Spinal cord (tissue), 10 donors: Measurements from ENCODE around the gene AFF1. TPM values are rescaled to one million over a fixed set of nuclear protein-coding genes. Genes with fewer than 3 reads are reported as not detected.
A peak's percentile ranks its signal among the peaks of the same experiment; 100 is the strongest.
"Not testable (repeated sequence)": the region's sequence is repeated elsewhere in the genome, so short reads cannot be mapped to it uniquely, and the experiment has no call there.

Experiments
- DNase-seq, 6 donors: peaks; one replicate each; pipeline versions ENCODE4 v3.0.0 to v3.0.0-alpha.2; 2013 to 2015; ENCODE audit warnings: low spot score in 6 of 6, low read depth in 4 of 6
- H3K27ac ChIP-seq: one replicate; pipeline ENCODE4 v1.5.1; 2013; ENCODE audit warnings: low read depth, low read length, control low read depth
- H3K27me3 ChIP-seq: one replicate; pipeline ENCODE4 v1.6.1; 2013; ENCODE audit warnings: low read length; ENCODE audit not compliant: control insufficient read depth, insufficient read depth
- H3K36me3 ChIP-seq: one replicate; pipeline ENCODE4 v1.6.1; 2013; ENCODE audit warnings: low read length; ENCODE audit not compliant: control insufficient read depth, insufficient read depth
- H3K4me1 ChIP-seq: one replicate; pipeline ENCODE4 v1.6.1; 2013; ENCODE audit warnings: low read length; ENCODE audit not compliant: control insufficient read depth, insufficient read depth
- H3K4me3 ChIP-seq: one replicate; pipeline ENCODE4 v1.5.1; 2013; ENCODE audit warnings: low read depth, low read length, control low read depth
- H3K9me3 ChIP-seq: one replicate; pipeline ENCODE4 v1.6.1; 2013; ENCODE audit warnings: low read length; ENCODE audit not compliant: control insufficient read depth, insufficient read depth
- WGBS: methylation state at CpG from one replicate; pipeline ENCODE4 v1.1.5; 2013; ENCODE audit warnings: missing lambda C conversion rate; ENCODE audit not compliant: insufficient coverage; 5-methylcytosine and 5-hydroxymethylcytosine counted together
- polyA plus RNA-seq, 2 donors: library from polyadenylated mRNA; unstranded; fragments of 120-200 nt; gene quantifications; one replicate each; pipeline ENCODE4 v1.2.1, GENCODE V29; 2013; ENCODE audit not compliant: insufficient read length in 2 of 2
- total RNA-seq, 2 donors: library from RNA; depleted of rRNA in 1 of 2; stranded (reverse); fragments of 120-200 nt in 1 of 2; fragments of >200 nt in 1 of 2; gene quantifications; one replicate each; pipeline versions ENCODE4 v1.2.3 to v1.2.4, GENCODE V29; 2013 to 2014
- donor health status: healthy.

Gene AFF1
- total and polyA plus RNA-seq, 4 donors: 14.2 to 24.6 (median 18.4) TPM

GRCh38 chr4:87006676-87007527 lies 72.1 kb downstream of the AFF1 start:
- Histone ChIP-seq H3K9me3 (no peaks in the 10 kb centered on the region), H3K27ac (peak overlapping the region; percentile 100), H3K27me3 (no peaks in the 10 kb centered on the region), H3K4me1 (peaks cover 5% of the 10 kb centered on the region), H3K4me3 (peak overlapping the region; percentile 98), H3K36me3 (no peaks in the 10 kb centered on the region)
- peak; percentile 75 to 97 (median 86) for DNase-seq
- under 1% methylated on average over 82 of the region's 82 CpGs for WGBS

- H3K9me3 ChIP-seq: no peaks in the 10 kb centered on the region
- no peaks in the 10 kb centered on the region for H3K27me3 ChIP-seq
- H3K36me3 ChIP-seq: no peaks in the 10 kb centered on the region
- WGBS: 0% methylated on average over 13 of the region's 22 CpGs
- peak in 3 of 6 donors; percentile 61 to 89 (median 82) for DNase-seq
- H3K4me1 ChIP-seq: peaks cover 5% of the 10 kb centered on the region
- peak overlapping the region; percentile 98 for H3K4me3 ChIP-seq
- H3K27ac ChIP-seq: peak overlapping the region; percentile 100
Measured at GRCh38 chr4:87007528-87008446, 73.0 kb downstream of the AFF1 start.

- Histone ChIP-seq H3K27ac (peak overlapping the region; percentile 16), H3K4me3 (no peak overlapping the region), H3K27me3 (no peaks in the 10 kb centered on the region), H3K9me3 (no peaks in the 10 kb centered on the region), H3K36me3 (no peaks in the 10 kb centered on the region), H3K4me1 (peaks cover 5% of the 10 kb centered on the region)
- no peak for DNase-seq
- WGBS: 33% methylated on average over 1 of the region's 2 CpGs
Measured at GRCh38 chr4:87009095-87009648, 74.4 kb downstream of the AFF1 start.

GRCh38 chr4:87010192-87010591 lies 75.4 kb downstream of the AFF1 start:
- no CpG with 5 or more reads among the region's 1 CpG for WGBS
- H3K27me3 ChIP-seq: no peaks in the 10 kb centered on the region
- no peaks in the 10 kb centered on the region for H3K9me3 ChIP-seq
- peaks cover 5% of the 10 kb centered on the region for H3K4me1 ChIP-seq
- no peak for DNase-seq
- H3K27ac ChIP-seq: peak overlapping the region; percentile 16
- no peak overlapping the region for H3K4me3 ChIP-seq
- H3K36me3 ChIP-seq: no peaks in the 10 kb centered on the region

GRCh38 chr4:87011340-87012034 lies 76.7 kb downstream of the AFF1 start:
- H3K27ac ChIP-seq: no peak overlapping the region
- no peaks in the 10 kb centered on the region for H3K36me3 ChIP-seq
- no peaks in the 10 kb centered on the region for H3K27me3 ChIP-seq
- no peaks in the 10 kb centered on the region for H3K9me3 ChIP-seq
- WGBS: 73% methylated on average over 1 of the region's 5 CpGs
- peaks cover 5% of the 10 kb centered on the region for H3K4me1 ChIP-seq
- DNase-seq: no peak
- H3K4me3 ChIP-seq: no peak overlapping the region

- no CpG with 5 or more reads among the region's 4 CpGs for WGBS
- H3K9me3 ChIP-seq: no peaks in the 10 kb centered on the region
- no peak overlapping the region for H3K27ac ChIP-seq
- H3K27me3 ChIP-seq: no peaks in the 10 kb centered on the region
- H3K36me3 ChIP-seq: no peaks in the 10 kb centered on the region
- no peak for DNase-seq
- peaks cover 5% of the 10 kb centered on the region for H3K4me1 ChIP-seq
- no peak overlapping the region for H3K4me3 ChIP-seq
Measured at GRCh38 chr4:87012265-87012953, 77.6 kb downstream of the AFF1 start.

GRCh38 chr4:87012954-87013308 lies 78.1 kb downstream of the AFF1 start:
- H3K4me1 ChIP-seq, H3K9me3 ChIP-seq, H3K27me3 ChIP-seq, DNase-seq, H3K27ac ChIP-seq, H3K36me3 ChIP-seq, H3K4me3 ChIP-seq: not testable (repeated sequence)
- 86% methylated on average over 6 of the region's 9 CpGs for WGBS

GRCh38 chr4:87014284-87014782 lies 79.5 kb downstream of the AFF1 start:
- Histone ChIP-seq H3K27me3 (no peaks in the 10 kb centered on the region), H3K9me3 (no peaks in the 10 kb centered on the region), H3K4me1 (peaks cover 5% of the 10 kb centered on the region), H3K4me3 (no peak overlapping the region), H3K36me3 (no peaks in the 10 kb centered on the region), H3K27ac (peak overlapping the region; percentile 42)
- WGBS: 33% methylated on average over 1 of the region's 2 CpGs
- no peak for DNase-seq
